ENCODE results near the gene SBNO2. TPM values are rescaled to one million over a fixed set of nuclear protein-coding genes. Genes with fewer than 3 reads are reported as not detected.

The SBNO2 gene
- total and polyA plus RNA-seq, 9 of the 15 experiments (the other 6 are each of a cell fraction or from before 2014, with no cell fraction given), result 0.01 to 46.2 (median 6.7) TPM

- TF ChIP-seq IRF2 (CRISPR knock-in tag; IDR thresholded peaks at IDR 0.05) (no peak), ZNF589 (CRISPR knock-in tag; IDR thresholded peaks at IDR 0.05; ENCODE audit: low read depth) (no peak), ZNF695 (CRISPR knock-in tag; IDR thresholded peaks at IDR 0.05) (no peak), NFE2 (IDR thresholded peaks at IDR 0.05; ENCODE audit: low read depth) (no peak), THAP12 (CRISPR knock-in tag; IDR thresholded peaks at IDR 0.05) (peak; percentile 45; the same call in 1 of the 2 replicates), HDAC1 (IDR thresholded peaks at IDR 0.05) (peak in 1 of 2 experiments; percentile 45; a peak in 2 of 4 replicates), ZNF583 (CRISPR knock-in tag; IDR thresholded peaks at IDR 0.05) (no peak), POLR2A (conservative IDR thresholded peaks at IDR 0.05) (peak; percentile 60), TEAD1 (CRISPR knock-in tag; IDR thresholded peaks at IDR 0.05) (no peak), ATF2 (CRISPR knock-in tag; IDR thresholded peaks at IDR 0.05) (no peak), HLTF (IDR thresholded peaks at IDR 0.05) (no peak), ZNF217 (CRISPR knock-in tag; IDR thresholded peaks at IDR 0.05) (no peak), E2F6 (IDR thresholded peaks at IDR 0.05; ENCODE audit: borderline replicate concordance in 1 of 2, extremely low read depth in 1 of 2, insufficient read depth in 1 of 2, insufficient read length in 1 of 2, low read depth in 1 of 2, low read length in 1 of 2, poor library complexity in 1 of 2, severe bottlenecking in 1 of 2) (peak; percentile 26 to 88), KAT2B (IDR thresholded peaks at IDR 0.05; ENCODE audit: low read depth, low read length) (no peak), CREB3 (tag; conservative IDR thresholded peaks at IDR 0.05; ENCODE audit: low read depth) (0 out of 2 replicates have a peak, but pooled peaks have one; percentile 53), POLR3A (IDR thresholded peaks at IDR 0.05; ENCODE audit: borderline replicate concordance, extremely low read depth, insufficient read depth, insufficient read length) (no peak), GTF2B (IDR thresholded peaks at IDR 0.05; ENCODE audit: extremely low read depth, insufficient read length) (no peak), RFX7 (CRISPR knock-in tag; IDR thresholded peaks at IDR 0.05) (no peak), ZNF274 (IDR thresholded peaks at IDR 0.05; ENCODE audit: borderline replicate concordance, low read depth, low read length) (no peak), ZNF445 (CRISPR knock-in tag; IDR thresholded peaks at IDR 0.05; ENCODE audit: low read depth) (no peak)
Measured at GRCh38 chr19:1112268-1113029, 61.6 kb downstream of the SBNO2 start (continued).
